Endodermal cell (in vitro differentiated cells): ENCODE measurements around the gene KCNQ2. TPM values are rescaled to one million over a fixed set of nuclear protein-coding genes. Genes with fewer than 3 reads are reported as not detected.

Experiments
- DNase-seq: peaks from one replicate; pipeline ENCODE4 v3.0.0-alpha.2; 2017
- H3K27ac ChIP-seq: 2 replicates; pipeline ENCODE4 v1.5.1; 2013; ENCODE audit warnings: mild to moderate bottlenecking, low read depth, low read length, moderate library complexity
- H3K27me3 ChIP-seq: 2 replicates; pipeline ENCODE4 v1.6.1; 2013; ENCODE audit warnings: mild to moderate bottlenecking, low read length, moderate library complexity; ENCODE audit not compliant: insufficient read depth, control insufficient read depth, poor library complexity, severe bottlenecking
- H3K36me3 ChIP-seq: 2 replicates; pipeline ENCODE4 v1.7.0; 2013; ENCODE audit warnings: mild to moderate bottlenecking, low read length, moderate library complexity; ENCODE audit not compliant: control insufficient read depth, insufficient read depth
- H3K4me1 ChIP-seq: one replicate; pipeline ENCODE4 v1.7.0; 2013; ENCODE audit warnings: low read length; ENCODE audit not compliant: control insufficient read depth, insufficient read depth
- H3K4me3 ChIP-seq: 2 replicates; pipeline ENCODE4 v1.5.1; 2013; ENCODE audit warnings: mild to moderate bottlenecking, low read length, moderate library complexity
- H3K9ac ChIP-seq: 2 replicates; pipeline ENCODE4 v1.6.1; 2013; ENCODE audit warnings: mild to moderate bottlenecking, low read length, moderate library complexity; ENCODE audit not compliant: poor library complexity, severe bottlenecking; ENCODE audit errors: extremely low read depth
- H3K9me3 ChIP-seq: 2 replicates; pipeline ENCODE4 v1.6.1; 2013; ENCODE audit warnings: mild to moderate bottlenecking, low read length, moderate library complexity; ENCODE audit not compliant: control insufficient read depth
- H3K27ac Mint-ChIP-seq: 2 replicates; pipeline ENCODE4 v1.8.0; 2020; ENCODE audit warnings: mixed read lengths
- H3K27me3 Mint-ChIP-seq: 2 replicates; pipeline ENCODE4 v1.8.0; 2021; ENCODE audit warnings: mild to moderate bottlenecking, mixed read lengths; ENCODE audit not compliant: insufficient read depth
- H3K36me3 Mint-ChIP-seq: 2 replicates; pipeline ENCODE4 v1.8.0; 2020; ENCODE audit warnings: low read depth, mixed read lengths
- H3K4me1 Mint-ChIP-seq: 2 replicates; pipeline ENCODE4 v1.8.0; 2020; ENCODE audit warnings: mixed read lengths
- H3K4me3 Mint-ChIP-seq: 2 replicates; pipeline ENCODE4 v1.8.0; 2020; ENCODE audit warnings: mild to moderate bottlenecking, moderate library complexity, mixed read lengths
- H3K9me3 Mint-ChIP-seq: 2 replicates; pipeline ENCODE4 v1.8.0; 2020; ENCODE audit warnings: mild to moderate bottlenecking, mixed read lengths
- CTCF ChIP-seq: fragments of 200-600 bp; sonication (generic); conservative IDR thresholded peaks from 2 replicates; pipeline ENCODE4 v1.5.0; 2021; ENCODE audit warnings: antibody characterized with exemption, mild to moderate bottlenecking
- WGBS, 2 experiments: methylation state at CpG; one replicate each; pipeline versions ENCODE4 v1.1.5 to v1.1.7; 2013; ENCODE audit warnings: missing lambda C conversion rate in 2 of 2, mixed read lengths in 1 of 2; ENCODE audit not compliant: insufficient coverage in 1 of 2, insufficient read length in 1 of 2; 5-methylcytosine and 5-hydroxymethylcytosine counted together
- total RNA-seq, 2 donors: library from RNA; stranded (reverse); fragmentation: NEBNext Ultra II Directional in 1 of 2; extraction: Animal tissue kit (Norgen Biotek cat#: 25700) in 1 of 2; gene quantifications; 2 replicates in 1 of 2; 3 replicates in 1 of 2; pipeline ENCODE4 v1.2.1, GENCODE V29; 2021

Gene KCNQ2
- total RNA-seq, 2 donors from 2014 or later: 36.4 to 62.8 TPM

- Mint-ChIP-seq H3K4me1 (no peaks in the 10 kb centered on the region), H3K9me3 (peaks cover 3% of the 10 kb centered on the region), H3K27ac (peak overlapping the region; percentile 68), H3K4me3 (no peak overlapping the region), H3K27me3 (no peaks in the 10 kb centered on the region), H3K36me3 (peaks cover 6% of the 10 kb centered on the region)
- TF ChIP-seq CTCF: peak; percentile 95
- no peaks in the 10 kb centered on the region for H3K9me3 ChIP-seq
- no peaks in the 10 kb centered on the region for H3K4me1 ChIP-seq
- DNase-seq: peak; percentile 97
- no peak overlapping the region for H3K9ac ChIP-seq
- no peak overlapping the region for H3K27ac ChIP-seq
- no peaks in the 10 kb centered on the region for H3K36me3 ChIP-seq
- WGBS, 2 experiments: 65 to 72% methylated on average over 30 to 33 of the region's 33 CpGs
- no peak overlapping the region for H3K4me3 ChIP-seq
- H3K27me3 ChIP-seq: no peaks in the 10 kb centered on the region
Measured at GRCh38 chr20:63434599-63435378, 37.7 kb downstream of the KCNQ2 start.

GRCh38 chr20:63433756-63434531 lies 38.5 kb downstream of the KCNQ2 start:
- no peak for TF ChIP-seq CTCF
- Histone ChIP-seq H3K27ac (no peak overlapping the region), H3K9ac (no peak overlapping the region), H3K9me3 (no peaks in the 10 kb centered on the region), H3K4me1 (no peaks in the 10 kb centered on the region), H3K36me3 (no peaks in the 10 kb centered on the region), H3K4me3 (no peak overlapping the region), H3K27me3 (no peaks in the 10 kb centered on the region)
- 92 to 95% methylated on average over 29 to 39 of the region's 39 CpGs for WGBS, 2 experiments
- Mint-ChIP-seq H3K4me1 (no peaks in the 10 kb centered on the region), H3K4me3 (no peak overlapping the region), H3K36me3 (peaks cover 6% of the 10 kb centered on the region), H3K27ac (no peak overlapping the region), H3K9me3 (peaks cover 3% of the 10 kb centered on the region), H3K27me3 (no peaks in the 10 kb centered on the region)
- no peak for DNase-seq

GRCh38 chr20:63433351-63433750 lies 39.1 kb downstream of the KCNQ2 start:
- no peak for TF ChIP-seq CTCF
- Histone ChIP-seq H3K4me1 (no peaks in the 10 kb centered on the region), H3K9me3 (no peaks in the 10 kb centered on the region), H3K27ac (peak overlapping the region; percentile 68), H3K36me3 (no peaks in the 10 kb centered on the region), H3K9ac (no peak overlapping the region), H3K4me3 (no peak overlapping the region), H3K27me3 (no peaks in the 10 kb centered on the region)
- H3K4me1 Mint-ChIP-seq: no peaks in the 10 kb centered on the region
- DNase-seq: no peak
- no peaks in the 10 kb centered on the region for H3K27me3 Mint-ChIP-seq
- peaks cover 3% of the 10 kb centered on the region for H3K9me3 Mint-ChIP-seq
- peaks cover 6% of the 10 kb centered on the region for H3K36me3 Mint-ChIP-seq
- no peak overlapping the region for H3K27ac Mint-ChIP-seq
- no peak overlapping the region for H3K4me3 Mint-ChIP-seq
- 91 to 93% methylated on average over 13 to 15 of the region's 18 CpGs for WGBS, 2 experiments
